ENCODE results near the gene SIRPD.
"Not testable (repeated sequence)": the region's sequence is repeated elsewhere in the genome, so short reads cannot be mapped to it uniquely, and the experiment has no call there.

Gene SIRPD

GRCh38 chr20:1536893-1537730, 20.4 kb downstream of the SIRPD start:
- no peak for DNase-seq

- no peak for DNase-seq
Observed at GRCh38 chr20:1535420-1536175, 21.9 kb downstream of the SIRPD start.

GRCh38 chr20:1534526-1534925, 23.0 kb downstream of the SIRPD start:
- no peak for DNase-seq

GRCh38 chr20:1533059-1533458, 24.4 kb downstream of the SIRPD start:
- no peak for DNase-seq

- DNase-seq = no peak
Observed at GRCh38 chr20:1528811-1529210, 28.7 kb downstream of the SIRPD start.

- no peak for DNase-seq
Observed at GRCh38 chr20:1527923-1528322, 29.6 kb downstream of the SIRPD start.

- DNase-seq = no peak
Observed at GRCh38 chr20:1526896-1527295, 30.6 kb downstream of the SIRPD start.

- DNase-seq = no peak
Observed at GRCh38 chr20:1526310-1526709, 31.2 kb downstream of the SIRPD start.

GRCh38 chr20:1524004-1524403, 33.5 kb downstream of the SIRPD start:
- no peak for DNase-seq

GRCh38 chr20:1517010-1517409, 40.5 kb downstream of the SIRPD start:
- DNase-seq = no peak

- no peak for DNase-seq
Observed at GRCh38 chr20:1513801-1514200, 43.7 kb downstream of the SIRPD start.

- DNase-seq = no peak
Observed at GRCh38 chr20:1509237-1509636, 48.3 kb downstream of the SIRPD start.

GRCh38 chr20:1508574-1508973, 48.9 kb downstream of the SIRPD start:
- DNase-seq = no peak

- no peak for DNase-seq
Observed at GRCh38 chr20:1507276-1507675, 50.2 kb downstream of the SIRPD start.

- no peak for DNase-seq
Observed at GRCh38 chr20:1505871-1506270, 51.6 kb downstream of the SIRPD start.

GRCh38 chr20:1505361-1505760, 52.1 kb downstream of the SIRPD start:
- DNase-seq = no peak

GRCh38 chr20:1503564-1504227, 53.8 kb downstream of the SIRPD start:
- peak; percentile 63 for DNase-seq

- no peak for DNase-seq
Observed at GRCh38 chr20:1500496-1500895, 57.0 kb downstream of the SIRPD start.

- DNase-seq = no peak
Observed at GRCh38 chr20:1499528-1500420, 57.7 kb downstream of the SIRPD start.

GRCh38 chr20:1497371-1497770, 60.1 kb downstream of the SIRPD start:
- DNase-seq = not testable (repeated sequence)

GRCh38 chr20:1496930-1497329, 60.6 kb downstream of the SIRPD start:
- DNase-seq = no peak

GRCh38 chr20:1494436-1494835, 63.1 kb downstream of the SIRPD start:
- DNase-seq = no peak

GRCh38 chr20:1493536-1493935, 64.0 kb downstream of the SIRPD start:
- DNase-seq = no peak
